NCI-H1048 (cell line): Measurements from ENCODE around the gene PLEKHA7.

Source experiments
- DNase-seq: peaks from one replicate; lab custom pipeline; 2025; lab: John Stamatoyannopoulos, UW

The PLEKHA7 gene

DNA sequence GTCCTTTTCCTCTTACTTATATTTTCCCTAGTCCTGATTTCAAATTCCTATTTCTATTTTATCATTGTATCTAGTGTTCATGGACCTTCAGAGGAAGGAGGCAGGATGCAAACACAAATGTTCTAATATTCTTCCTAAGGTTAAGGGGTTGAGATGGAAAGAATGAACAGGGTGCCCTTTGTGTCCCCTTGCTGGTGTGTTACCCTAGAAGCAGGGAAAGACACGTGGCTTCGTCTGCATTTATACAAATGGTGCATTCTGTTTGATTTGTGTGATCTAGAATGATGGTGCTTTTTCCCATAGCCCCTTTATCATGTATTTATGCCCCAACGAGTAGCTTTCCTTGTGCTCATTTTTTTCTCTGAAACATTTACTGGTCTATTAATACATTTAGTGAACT lies 76.2 kb downstream of the PLEKHA7 start:
- DNase-seq: no peak

GRCh38 chr11:16936643-16937042 lies 77.6 kb downstream of the PLEKHA7 start:
- DNase-seq: no peak

DNA sequence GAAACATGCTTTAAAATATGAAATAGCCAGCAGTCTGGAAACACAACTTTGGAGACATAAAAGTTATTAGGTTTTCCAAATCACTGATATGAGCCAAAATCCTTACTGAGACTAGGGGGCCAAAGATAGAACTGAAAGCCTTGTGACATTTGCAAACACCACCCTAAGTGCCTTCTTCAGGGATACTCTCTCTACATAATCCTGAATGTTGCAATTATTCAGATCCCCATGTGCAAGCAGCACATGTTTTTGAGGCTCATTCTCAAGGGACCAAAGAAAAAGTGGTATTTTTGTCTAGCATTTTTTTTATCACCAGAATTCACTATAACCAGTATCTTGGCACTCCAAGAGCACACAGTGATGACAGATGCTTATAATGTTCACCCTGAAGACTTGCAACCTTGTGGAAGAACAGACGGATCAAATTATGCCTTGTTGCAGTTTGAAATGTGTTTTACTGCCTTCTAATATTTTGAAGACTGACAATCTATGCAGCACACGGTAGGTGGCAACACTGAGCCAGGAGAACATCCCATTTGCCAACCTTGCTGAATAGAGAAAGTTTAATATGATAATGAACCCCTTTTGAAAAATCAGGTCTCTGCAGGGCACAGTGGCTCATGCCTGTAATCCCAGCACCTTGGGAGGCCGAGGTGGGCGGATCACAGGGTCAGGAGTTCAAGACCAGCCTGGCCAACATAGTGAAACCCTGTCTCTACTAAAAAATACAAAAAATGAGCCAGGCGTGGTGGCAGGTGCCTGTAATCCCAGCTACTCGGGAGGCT lies 78.5 kb downstream of the PLEKHA7 start:
- peak; percentile 3 for DNase-seq

- no peak for DNase-seq
Measured at GRCh38 chr11:16933756-16934603, 80.2 kb downstream of the PLEKHA7 start.

DNA sequence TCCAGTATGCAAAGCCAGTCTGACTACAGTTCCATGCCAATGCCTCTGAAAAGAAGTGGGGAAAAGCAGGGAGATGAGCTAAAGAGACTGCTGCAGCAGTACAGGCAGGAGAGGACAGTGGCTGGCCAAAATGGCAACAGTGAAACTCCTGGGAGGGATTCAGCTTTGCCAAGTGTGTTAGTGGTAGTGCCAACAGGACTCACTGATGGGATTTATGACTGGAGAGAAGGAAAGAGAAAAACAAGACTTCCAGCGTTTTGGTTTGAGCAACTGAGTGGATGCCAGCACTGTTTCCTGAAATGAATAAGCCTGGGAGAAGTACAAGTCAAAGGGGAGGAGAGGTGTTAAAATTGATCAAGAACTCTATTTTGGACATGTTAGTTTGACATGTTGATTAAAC lies 80.9 kb downstream of the PLEKHA7 start:
- DNase-seq: no peak

DNA sequence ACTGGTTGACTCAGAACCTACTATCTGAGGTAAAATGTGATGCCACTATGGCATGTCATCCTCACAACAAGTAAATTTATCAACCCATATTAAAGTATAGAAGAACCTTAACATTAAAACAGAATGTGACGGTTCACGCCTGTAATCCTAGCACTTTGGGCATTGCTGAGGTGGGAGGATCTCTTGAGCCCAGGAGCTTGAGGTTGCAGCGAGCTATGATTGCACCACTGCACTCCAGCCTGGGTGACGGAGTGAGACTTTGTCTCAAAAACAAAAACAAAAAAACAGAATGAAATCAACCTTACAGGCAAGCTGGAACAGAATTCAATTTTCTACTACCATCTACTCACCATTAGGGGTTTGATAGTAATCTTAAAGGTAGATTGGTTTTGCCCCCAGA lies 86.2 kb downstream of the PLEKHA7 start:
- DNase-seq: no peak

- DNase-seq: no peak
Measured at GRCh38 chr11:16926883-16927626, 87.2 kb downstream of the PLEKHA7 start.

DNA sequence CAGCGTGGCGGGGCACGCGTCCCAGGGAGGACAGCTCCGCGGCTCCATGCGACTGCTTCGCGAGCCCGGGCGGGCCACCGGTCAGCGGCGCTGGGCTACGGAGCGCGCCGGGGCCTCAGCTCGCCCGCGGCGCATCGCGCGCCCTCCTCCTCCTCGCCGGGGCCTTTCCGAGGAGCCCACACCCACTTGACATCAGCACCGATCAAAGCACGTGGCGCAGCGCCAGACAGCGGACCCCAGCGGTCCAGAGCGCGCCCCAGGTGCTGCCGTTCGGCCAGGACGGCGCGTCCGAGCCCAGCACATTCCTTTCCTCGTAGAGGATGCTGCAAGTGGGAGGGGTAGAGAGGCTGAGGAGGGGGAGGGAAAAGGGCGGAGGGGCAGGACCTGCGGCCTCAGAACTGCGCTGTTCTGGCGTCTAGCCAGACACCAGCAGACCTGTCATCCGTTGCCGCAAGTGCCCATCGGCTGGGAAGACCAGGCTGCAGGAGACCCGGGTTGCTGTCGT lies 88.6 kb downstream of the PLEKHA7 start:
- no peak for DNase-seq

DNA sequence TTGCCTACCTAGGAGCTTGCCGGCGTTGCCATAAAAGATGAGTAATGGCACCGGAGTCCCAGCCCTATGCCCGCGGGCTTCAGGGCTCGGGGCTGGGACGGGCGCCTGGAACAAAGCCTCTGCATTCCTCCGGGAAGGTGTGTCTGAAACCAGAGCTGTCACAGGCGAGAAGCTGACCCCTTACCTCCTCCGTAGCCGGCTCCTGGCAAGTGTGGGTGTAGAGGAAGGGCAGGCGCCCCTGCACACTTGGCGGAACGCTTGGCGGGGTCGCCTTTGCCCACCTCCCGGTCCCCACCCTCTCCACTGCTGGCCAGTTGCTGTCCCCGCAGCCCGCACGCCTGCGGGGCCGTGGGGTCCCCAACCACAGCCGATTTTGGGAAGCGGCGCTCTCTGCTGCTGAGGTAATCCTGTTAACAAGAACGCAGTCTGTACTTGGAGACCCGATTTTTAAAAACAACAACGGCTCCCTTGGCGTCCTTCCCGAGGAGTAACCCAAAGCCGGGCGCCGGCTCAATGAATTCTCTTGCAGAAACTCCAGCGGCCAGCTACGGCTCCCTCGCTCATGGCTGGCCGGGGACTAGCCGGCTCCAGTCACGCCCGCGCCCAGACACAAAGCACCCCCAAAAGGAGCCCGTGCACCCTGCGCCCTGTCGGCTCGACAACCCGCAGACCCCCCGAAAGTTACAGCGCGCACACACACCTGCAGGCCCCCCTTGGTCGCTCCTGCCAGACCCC lies 89.2 kb downstream of the PLEKHA7 start:
- DNase-seq: no peak

DNA sequence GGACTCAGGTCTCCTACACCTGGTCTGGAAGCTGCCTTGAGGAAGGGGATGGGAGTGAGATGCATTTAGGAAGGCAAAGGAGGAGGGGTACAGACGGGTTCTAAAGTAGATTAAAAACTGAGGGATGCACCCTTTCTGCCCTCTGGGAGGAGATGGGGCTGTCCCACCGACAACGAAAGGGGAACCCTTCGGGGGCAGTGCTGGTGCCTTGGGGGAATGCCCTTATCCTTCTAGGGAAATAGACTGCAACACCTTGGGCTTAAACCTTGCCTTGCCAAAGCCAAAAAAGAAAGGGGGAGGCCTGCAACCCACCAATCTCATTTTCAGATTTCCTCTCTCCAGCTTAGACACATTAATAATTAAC lies 89.8 kb downstream of the PLEKHA7 start:
- no peak for DNase-seq

- no peak for DNase-seq
Measured at GRCh38 chr11:16923987-16924386, 90.2 kb downstream of the PLEKHA7 start.

- DNase-seq: no peak
Measured at GRCh38 chr11:16921668-16922067, 92.5 kb downstream of the PLEKHA7 start.

DNA sequence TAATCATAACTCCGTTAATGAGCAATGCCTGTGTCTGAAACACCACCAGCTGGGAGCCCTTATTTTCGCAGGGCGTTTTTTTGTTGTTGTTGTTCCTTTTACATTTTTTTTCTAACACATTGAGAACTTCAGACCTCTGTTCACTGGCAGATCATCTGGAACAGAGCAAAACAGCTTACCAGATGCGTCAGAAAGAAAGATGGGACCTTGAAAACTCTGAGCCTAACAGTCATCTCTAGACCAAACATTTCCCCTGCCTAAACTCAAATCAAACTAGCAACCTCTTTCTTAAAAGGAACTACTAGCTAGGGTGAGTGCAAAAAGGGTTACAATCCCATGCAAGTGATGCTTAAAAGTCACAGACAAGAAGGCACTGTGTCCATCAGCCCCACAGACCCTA lies 93.2 kb downstream of the PLEKHA7 start:
- DNase-seq: no peak

DNA sequence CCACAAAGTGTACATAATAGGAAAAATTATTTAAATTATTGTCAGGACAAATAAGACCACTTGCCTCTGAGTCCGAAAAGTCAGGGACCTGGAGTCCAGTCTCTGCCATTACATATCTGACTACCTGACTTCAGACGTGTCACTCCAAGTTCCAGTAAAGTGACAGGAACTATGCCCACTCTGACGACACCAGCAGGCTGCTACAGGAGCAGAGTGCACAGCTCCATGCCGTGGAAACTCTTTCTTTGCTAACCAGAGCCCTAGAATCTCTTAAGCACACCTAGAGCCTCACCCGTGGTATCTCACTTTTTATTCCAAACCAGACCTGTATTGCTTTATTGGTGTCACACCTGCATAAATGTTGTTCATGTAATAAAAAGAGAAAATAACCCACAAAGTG lies 93.7 kb downstream of the PLEKHA7 start:
- DNase-seq: no peak

- peak; percentile 47 for DNase-seq
Measured at GRCh38 chr11:16918543-16919182, 95.6 kb downstream of the PLEKHA7 start.

- no peak for DNase-seq
Measured at GRCh38 chr11:16917941-16918340, 96.3 kb downstream of the PLEKHA7 start.

- no peak for DNase-seq
Measured at GRCh38 chr11:16912692-16913111, 101.5 kb downstream of the PLEKHA7 start.

DNA sequence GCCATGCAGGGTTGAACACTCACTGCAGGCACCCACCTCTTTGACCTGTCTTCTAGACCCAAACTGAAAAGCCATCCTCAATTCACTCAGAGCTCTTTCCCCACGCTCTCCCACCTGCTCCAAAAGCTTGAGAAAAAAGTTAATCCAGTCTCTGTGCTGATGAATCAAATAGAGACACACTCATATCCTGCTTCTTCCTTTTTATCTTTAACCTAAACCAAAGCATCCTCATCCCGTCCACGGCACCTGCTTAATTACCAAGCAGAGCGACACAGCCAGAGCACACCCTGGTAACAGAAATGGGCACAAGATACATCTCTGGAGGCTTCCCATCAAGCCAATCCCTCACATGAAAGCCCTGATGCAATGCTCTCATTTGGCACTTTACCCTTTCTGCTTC lies 102.6 kb downstream of the PLEKHA7 start:
- DNase-seq: no peak

GRCh38 chr11:16911186-16911585 lies 103.0 kb downstream of the PLEKHA7 start:
- DNase-seq: no peak

GRCh38 chr11:16909359-16910035 lies 104.7 kb downstream of the PLEKHA7 start:
- DNase-seq: no peak

GRCh38 chr11:16905375-16905774 lies 108.8 kb downstream of the PLEKHA7 start:
- DNase-seq: no peak
